ENCODE measurements around the gene GTPBP3.
A peak's percentile ranks its signal among the peaks of the same experiment; 100 is the strongest.

Gene GTPBP3

DNA sequence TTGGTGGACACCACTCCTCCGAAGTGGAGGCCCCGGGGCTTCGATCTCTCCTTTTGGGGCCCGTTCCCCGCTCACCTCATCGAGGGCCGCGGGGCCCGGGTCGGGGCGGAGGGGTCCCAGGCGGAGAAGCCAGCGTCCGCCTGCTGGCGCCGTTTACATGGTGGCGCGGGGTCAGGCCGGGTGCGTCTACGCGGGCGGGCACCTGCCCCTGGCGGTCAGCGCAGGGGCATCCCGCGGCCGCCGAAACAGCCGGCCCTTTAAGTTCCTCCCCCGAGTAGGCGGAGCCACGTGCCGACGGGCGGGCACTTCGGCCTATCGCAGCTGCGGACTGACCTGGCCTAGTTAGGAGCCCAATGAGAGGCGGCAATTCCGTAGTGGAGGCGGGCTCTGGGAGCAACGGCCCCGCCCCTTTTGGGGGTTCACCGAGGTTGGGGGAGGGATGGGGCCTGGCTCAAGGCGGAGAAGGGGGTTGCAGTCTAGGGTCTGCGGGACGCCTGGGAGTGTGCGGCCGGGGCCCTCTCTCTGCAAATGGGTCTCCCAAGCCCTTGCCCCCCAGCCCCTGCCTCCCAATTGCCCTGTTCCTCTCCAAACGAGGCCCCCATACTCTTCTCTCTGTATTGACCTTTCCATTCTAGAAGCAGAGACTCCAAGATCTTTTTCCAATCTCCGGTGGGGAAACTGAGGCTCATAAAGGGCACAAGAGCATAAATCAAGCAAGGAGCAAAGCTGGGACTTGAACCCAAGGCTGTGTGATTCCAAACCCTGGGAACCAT, 34.0 kb upstream of the GTPBP3 start, which contains the start of gene ABHD8:
Gene ABHD8, minus strand, starts transcription at position 259 of the 773 bp plus-strand sequence. CDS start 1,809 bp downstream, outside the sequence.
- Histone ChIP-seq H3K27me3 (ENCODE audit: insufficient read depth, low read length, poor library complexity, severe bottlenecking) (no peaks in the 10 kb centered on the region), H3F3A (ENCODE audit: low read depth) (peaks cover 9% of the 10 kb centered on the region; the same call in 1 of the 2 replicates), H4K20me1 (ENCODE audit: insufficient read depth, low read length, poor library complexity, severe bottlenecking) (no peaks in the 10 kb centered on the region), H3K4me3 (ENCODE audit: low read length, poor library complexity, severe bottlenecking) (peak within 1 kb of the TSS; percentile 77), H2AFZ (ENCODE audit: low read length) (peak within 1 kb of the TSS; percentile 77), H3K9me2 (replicated peaks; ENCODE audit: low read depth, low read length) (no peaks in the 10 kb centered on the region), H3K4me1 (ENCODE audit: insufficient read depth, low read length, poor library complexity, severe bottlenecking) (peaks cover 30% of the 10 kb centered on the region), H3K36me3 (ENCODE audit: insufficient read depth, low read length) (no peaks in the 10 kb centered on the region), H3K9me3 (ENCODE audit: insufficient read depth, low read depth, low read length) (no peaks in the 10 kb centered on the region), H3K9ac (ENCODE audit: low read depth, low read length, poor library complexity, severe bottlenecking) (peak within 1 kb of the TSS; percentile 83), H3K4me2 (ENCODE audit: low read depth, low read length, poor library complexity, severe bottlenecking) (peak within 1 kb of the TSS; percentile 83), H3K79me2 (ENCODE audit: insufficient read depth, low read length) (peaks cover 39% of the 10 kb centered on the region)
- TF ChIP-seq, protein P1, sequence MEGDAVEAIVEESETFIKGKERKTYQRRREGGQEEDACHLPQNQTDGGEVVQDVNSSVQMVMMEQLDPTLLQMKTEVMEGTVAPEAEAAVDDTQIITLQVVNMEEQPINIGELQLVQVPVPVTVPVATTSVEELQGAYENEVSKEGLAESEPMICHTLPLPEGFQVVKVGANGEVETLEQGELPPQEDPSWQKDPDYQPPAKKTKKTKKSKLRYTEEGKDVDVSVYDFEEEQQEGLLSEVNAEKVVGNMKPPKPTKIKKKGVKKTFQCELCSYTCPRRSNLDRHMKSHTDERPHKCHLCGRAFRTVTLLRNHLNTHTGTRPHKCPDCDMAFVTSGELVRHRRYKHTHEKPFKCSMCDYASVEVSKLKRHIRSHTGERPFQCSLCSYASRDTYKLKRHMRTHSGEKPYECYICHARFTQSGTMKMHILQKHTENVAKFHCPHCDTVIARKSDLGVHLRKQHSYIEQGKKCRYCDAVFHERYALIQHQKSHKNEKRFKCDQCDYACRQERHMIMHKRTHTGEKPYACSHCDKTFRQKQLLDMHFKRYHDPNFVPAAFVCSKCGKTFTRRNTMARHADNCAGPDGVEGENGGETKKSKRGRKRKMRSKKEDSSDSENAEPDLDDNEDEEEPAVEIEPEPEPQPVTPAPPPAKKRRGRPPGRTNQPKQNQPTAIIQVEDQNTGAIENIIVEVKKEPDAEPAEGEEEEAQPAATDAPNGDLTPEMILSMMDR (conservative IDR thresholded peaks at IDR 0.05; ENCODE audit: low read length): peak; percentile 53
- no peak for TF ChIP-seq EZH2phosphoT487 (IDR thresholded peaks at IDR 0.05; ENCODE audit: borderline replicate concordance)

DNA sequence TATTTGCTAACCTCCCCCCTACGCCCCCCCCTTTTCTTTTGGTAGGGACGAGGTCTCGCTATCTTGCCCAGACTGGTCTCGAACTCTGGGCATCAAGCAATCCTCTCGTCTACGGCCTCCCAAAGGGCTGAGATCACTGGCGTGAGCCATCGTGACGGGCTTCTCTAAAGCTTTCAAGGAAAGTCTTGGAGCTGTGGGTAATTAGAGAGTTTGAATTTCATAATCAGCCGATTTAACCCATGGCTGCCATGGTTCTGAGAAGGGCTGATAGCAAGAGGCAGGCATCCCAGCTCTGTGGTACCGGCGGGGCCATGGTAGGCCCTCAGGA, 33.4 kb upstream of the GTPBP3 start:
- TF ChIP-seq, protein P1 (conservative IDR thresholded peaks at IDR 0.05; ENCODE audit: low read length): no peak
- TF ChIP-seq EZH2phosphoT487 (IDR thresholded peaks at IDR 0.05; ENCODE audit: borderline replicate concordance): no peak
- Histone ChIP-seq H3K4me3 (ENCODE audit: low read length, poor library complexity, severe bottlenecking) (peak overlapping the region; percentile 77), H3F3A (ENCODE audit: low read depth) (peaks cover 9% of the 10 kb centered on the region; the same call in 1 of the 2 replicates)

GRCh38 chr19:17304386-17305215, 32.8 kb upstream of the GTPBP3 start:
- Histone ChIP-seq H3K9me2 (replicated peaks; ENCODE audit: low read depth, low read length) (no peaks in the 10 kb centered on the region), H2AFZ (ENCODE audit: low read length) (no peak overlapping the region), H3K9me3 (ENCODE audit: insufficient read depth, low read depth, low read length) (no peaks in the 10 kb centered on the region), H4K20me1 (ENCODE audit: insufficient read depth, low read length, poor library complexity, severe bottlenecking) (peaks cover 2% of the 10 kb centered on the region), H3K27me3 (ENCODE audit: insufficient read depth, low read length, poor library complexity, severe bottlenecking) (peaks cover 2% of the 10 kb centered on the region), H3K9ac (ENCODE audit: low read depth, low read length, poor library complexity, severe bottlenecking) (peak overlapping the region; percentile 49), H3K79me2 (ENCODE audit: insufficient read depth, low read length) (peaks cover 42% of the 10 kb centered on the region), H3K4me3 (ENCODE audit: low read length, poor library complexity, severe bottlenecking) (peak overlapping the region; percentile 27), H3K4me1 (ENCODE audit: insufficient read depth, low read length, poor library complexity, severe bottlenecking) (peaks cover 30% of the 10 kb centered on the region), H3K4me2 (ENCODE audit: low read depth, low read length, poor library complexity, severe bottlenecking) (peak overlapping the region; percentile 40), H3K36me3 (ENCODE audit: insufficient read depth, low read length) (no peaks in the 10 kb centered on the region), H3F3A (ENCODE audit: low read depth) (peaks cover 9% of the 10 kb centered on the region; the same call in 1 of the 2 replicates)
- TF ChIP-seq EZH2phosphoT487 (IDR thresholded peaks at IDR 0.05; ENCODE audit: borderline replicate concordance): no peak
- TF ChIP-seq, protein P1 (conservative IDR thresholded peaks at IDR 0.05; ENCODE audit: low read length): no peak

More for the DNA sequence above, 33.4 kb upstream of the GTPBP3 start:
- Histone ChIP-seq H2AFZ (ENCODE audit: low read length) (peak overlapping the region; percentile 44; the same call in 1 of the 2 replicates), H3K9ac (ENCODE audit: low read depth, low read length, poor library complexity, severe bottlenecking) (peak overlapping the region; percentile 55), H3K27me3 (ENCODE audit: insufficient read depth, low read length, poor library complexity, severe bottlenecking) (no peaks in the 10 kb centered on the region), H3K9me2 (replicated peaks; ENCODE audit: low read depth, low read length) (no peaks in the 10 kb centered on the region), H3K4me1 (ENCODE audit: insufficient read depth, low read length, poor library complexity, severe bottlenecking) (peaks cover 30% of the 10 kb centered on the region), H3K4me2 (ENCODE audit: low read depth, low read length, poor library complexity, severe bottlenecking) (peak overlapping the region; percentile 56), H3K79me2 (ENCODE audit: insufficient read depth, low read length) (peaks cover 39% of the 10 kb centered on the region), H3K9me3 (ENCODE audit: insufficient read depth, low read depth, low read length) (no peaks in the 10 kb centered on the region), H3K36me3 (ENCODE audit: insufficient read depth, low read length) (no peaks in the 10 kb centered on the region), H4K20me1 (ENCODE audit: insufficient read depth, low read length, poor library complexity, severe bottlenecking) (no peaks in the 10 kb centered on the region)
